Neural cell (in vitro differentiated cells): ENCODE data around the gene MDN1. TPM values are rescaled to one million over a fixed set of nuclear protein-coding genes. Genes with fewer than 3 reads are reported as not detected.

Source experiments
- H2AFZ ChIP-seq: fragments of 200-600, 300-800 bp; sonication (generic), shearing (Covaris generic); 2 replicates; pipeline ENCODE4 v1.6.0; 2014; ENCODE audit warnings: low read depth, mild to moderate bottlenecking, antibody characterized with exemption, low read length, moderate library complexity
- H3F3A ChIP-seq: fragments of 200-600 bp; shearing (Covaris generic); 2 replicates; pipeline ENCODE4 v1.6.1; 2016; ENCODE audit warnings: mild to moderate bottlenecking, moderate library complexity, mixed read lengths, antibody characterized with exemption, low read length; ENCODE audit not compliant: insufficient read depth, poor library complexity, severe bottlenecking
- H3K27ac ChIP-seq: fragments of 200-600, 300-800 bp; sonication (generic), shearing (Covaris generic); 2 replicates; pipeline ENCODE4 v1.5.1; 2014; ENCODE audit warnings: mild to moderate bottlenecking, low read length, moderate library complexity
- H3K27me3 ChIP-seq: fragments of 300-800, 200-600 bp; sonication (generic), shearing (Covaris generic); 2 replicates; pipeline ENCODE4 v1.6.0; 2014; ENCODE audit warnings: mild to moderate bottlenecking, low read depth, low read length, moderate library complexity; ENCODE audit not compliant: insufficient read depth
- H3K36me3 ChIP-seq: fragments of 300-800, 200-600 bp; sonication (generic), shearing (Covaris generic); 2 replicates; pipeline ENCODE4 v1.5.1; 2014; ENCODE audit warnings: mild to moderate bottlenecking, antibody characterized with exemption, low read length, moderate library complexity; ENCODE audit not compliant: insufficient read depth
- H3K4me2 ChIP-seq: fragments of 300-800, 200-600 bp; sonication (generic), shearing (Covaris generic); 2 replicates; pipeline ENCODE4 v1.6.0; 2014; ENCODE audit warnings: mild to moderate bottlenecking, low read length
- H3K4me3 ChIP-seq: fragments of 300-800, 200-600 bp; sonication (generic), shearing (Covaris generic); 2 replicates; pipeline ENCODE4 v1.5.1; 2014; ENCODE audit warnings: mild to moderate bottlenecking, low read length, moderate library complexity
- H3K79me2 ChIP-seq: fragments of 200-600 bp; shearing (Covaris generic); replicated peaks from 2 replicates; pipeline ENCODE4 v1.6.0; 2014; ENCODE audit warnings: mild to moderate bottlenecking, low read length, moderate library complexity; ENCODE audit not compliant: insufficient read depth
- H3K9ac ChIP-seq: fragments of 300-800, 200-600 bp; sonication (generic), shearing (Covaris generic); 2 replicates; pipeline ENCODE4 v1.6.1; 2016; ENCODE audit warnings: mild to moderate bottlenecking, low read length, mixed read lengths
- H3K9me2 ChIP-seq: fragments of 200-600 bp; shearing (Covaris generic); 2 replicates; pipeline ENCODE4 v1.6.1; 2016; ENCODE audit warnings: mild to moderate bottlenecking, low read length, mixed read lengths; ENCODE audit not compliant: insufficient read depth
- H3K9me3 ChIP-seq: fragments of 200-600, 300-800 bp; sonication (generic), shearing (Covaris generic); 2 replicates; pipeline ENCODE4 v1.6.1; 2016; ENCODE audit warnings: mild to moderate bottlenecking, mixed run types, low read length, moderate library complexity, mixed read lengths
- H4K20me1 ChIP-seq: fragments of 200-600 bp; shearing (Covaris generic); 2 replicates; pipeline ENCODE4 v1.6.1; 2016; ENCODE audit warnings: mild to moderate bottlenecking, mixed run types; ENCODE audit not compliant: insufficient read depth
- CTCF ChIP-seq: fragments of 450-650 bp; IDR thresholded peaks from 2 replicates; pipeline ENCODE4 v1.5.1; 2014; ENCODE audit warnings: antibody characterized with exemption, mild to moderate bottlenecking, moderate library complexity; ENCODE audit not compliant: poor library complexity, severe bottlenecking
- EP300 ChIP-seq: fragments of 450-650 bp; conservative IDR thresholded peaks from 2 replicates; pipeline ENCODE4 v1.6.1; 2014; ENCODE audit warnings: antibody characterized with exemption, mild to moderate bottlenecking, moderate library complexity; ENCODE audit not compliant: poor library complexity, severe bottlenecking
- EZH2 ChIP-seq: fragments of 200-600, 300-800 bp; shearing (Covaris generic), sonication (generic); IDR thresholded peaks from 2 replicates; pipeline ENCODE4 v1.6.1; 2014; ENCODE audit warnings: antibody characterized with exemption, low read length, borderline replicate concordance, mild to moderate bottlenecking; ENCODE audit not compliant: insufficient read depth, poor library complexity, severe bottlenecking
- MXI1 ChIP-seq: fragments of 450-650 bp; conservative IDR thresholded peaks from 2 replicates; pipeline ENCODE4 v1.6.1; 2014; ENCODE audit warnings: antibody characterized with exemption, mild to moderate bottlenecking; ENCODE audit not compliant: poor library complexity, severe bottlenecking
- POLR2AphosphoS5 ChIP-seq: IDR thresholded peaks from 2 replicates; pipeline ENCODE4 v1.6.1; 2012
- RAD21 ChIP-seq: fragments of 450-650 bp; conservative IDR thresholded peaks from 2 replicates; pipeline ENCODE4 v1.6.1; 2014; ENCODE audit warnings: antibody characterized with exemption, mild to moderate bottlenecking, moderate library complexity
- REST ChIP-seq: IDR thresholded peaks from 2 replicates; pipeline ENCODE4 v1.6.1; 2012; ENCODE audit warnings: borderline replicate concordance
- SMC3 ChIP-seq: fragments of 450-650 bp; conservative IDR thresholded peaks from 2 replicates; pipeline ENCODE4 v1.6.1; 2014; ENCODE audit warnings: antibody characterized with exemption, mild to moderate bottlenecking, moderate library complexity; ENCODE audit not compliant: poor library complexity
- TAF1 ChIP-seq: IDR thresholded peaks from 2 replicates; pipeline ENCODE4 v1.6.1; 2012; ENCODE audit warnings: low read depth
- polyA plus RNA-seq: library from polyadenylated mRNA; depleted of rRNA; stranded (reverse); fragments of >200 nt; gene quantifications from 2 replicates; pipeline ENCODE4 v1.2.3, GENCODE V29; 2014

The MDN1 gene
- polyA plus RNA-seq, 1 donor from 2014 or later: 17.8 TPM

- H3K9me3 ChIP-seq: no peaks in the 10 kb centered on the region
- H3K9ac ChIP-seq: no peak overlapping the region
- TF ChIP-seq REST (no peak), EP300 (no peak), POLR2AphosphoS5 (no peak), RAD21 (no peak), TAF1 (no peak), CTCF (no peak), SMC3 (no peak), MXI1 (no peak), EZH2 (no peak)
- H2AFZ ChIP-seq: no peak overlapping the region
- no peaks in the 10 kb centered on the region for H4K20me1 ChIP-seq
- H3K9me2 ChIP-seq: no peaks in the 10 kb centered on the region
- H3K4me2 ChIP-seq: no peak overlapping the region
- no peak overlapping the region for H3K27ac ChIP-seq
- no peaks in the 10 kb centered on the region for H3F3A ChIP-seq
- no peak overlapping the region for H3K4me3 ChIP-seq
- peaks cover 15% of the 10 kb centered on the region for H3K36me3 ChIP-seq
- H3K79me2 ChIP-seq: no peaks in the 10 kb centered on the region
- H3K27me3 ChIP-seq: no peaks in the 10 kb centered on the region
Observed at GRCh38 chr6:89650579-89650978, 169.0 kb downstream of the MDN1 start.

DNA sequence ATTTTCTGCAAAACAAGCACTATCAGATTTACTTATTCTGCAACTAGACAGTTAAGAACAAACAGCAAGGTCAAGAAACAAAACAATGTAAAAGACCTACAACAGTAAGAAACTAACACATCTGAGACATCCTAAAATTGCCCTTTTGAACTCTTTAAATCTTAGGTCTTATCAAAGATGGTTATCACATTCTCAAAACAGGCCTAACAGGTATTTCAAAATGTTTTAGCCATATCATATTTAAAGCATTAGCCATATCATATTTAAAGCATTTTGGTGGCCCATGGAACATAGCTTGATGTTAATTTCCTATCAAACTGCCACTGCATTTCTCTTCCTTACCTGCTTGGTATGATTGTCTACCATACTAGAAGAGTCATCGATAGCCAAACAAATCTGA lies 169.9 kb downstream of the MDN1 start:
- Histone ChIP-seq H3K9ac (no peak overlapping the region), H3K36me3 (peaks cover 15% of the 10 kb centered on the region), H3F3A (no peaks in the 10 kb centered on the region), H3K27ac (no peak overlapping the region), H3K79me2 (no peaks in the 10 kb centered on the region), H3K27me3 (no peaks in the 10 kb centered on the region), H3K4me3 (no peak overlapping the region), H3K9me3 (no peaks in the 10 kb centered on the region), H3K4me2 (no peak overlapping the region), H4K20me1 (no peaks in the 10 kb centered on the region), H2AFZ (no peak overlapping the region), H3K9me2 (no peaks in the 10 kb centered on the region)
- TF ChIP-seq MXI1 (no peak), EZH2 (no peak), CTCF (no peak), SMC3 (no peak), RAD21 (no peak), REST (no peak), POLR2AphosphoS5 (no peak), EP300 (no peak), TAF1 (no peak)
